Hypothalamus (tissue), 51 donors: Measurements from ENCODE around the gene EMC1.
A peak's percentile ranks its signal among the peaks of the same experiment; 100 is the strongest.
"Not testable (repeated sequence)": the region's sequence is repeated elsewhere in the genome, so short reads cannot be mapped to it uniquely, and the experiment has no call there.

Source experiments
- DNase-seq, 51 donors: peaks; one replicate each; lab custom pipeline; 2025; lab: John Stamatoyannopoulos, UW

EMC1 gene

DNA sequence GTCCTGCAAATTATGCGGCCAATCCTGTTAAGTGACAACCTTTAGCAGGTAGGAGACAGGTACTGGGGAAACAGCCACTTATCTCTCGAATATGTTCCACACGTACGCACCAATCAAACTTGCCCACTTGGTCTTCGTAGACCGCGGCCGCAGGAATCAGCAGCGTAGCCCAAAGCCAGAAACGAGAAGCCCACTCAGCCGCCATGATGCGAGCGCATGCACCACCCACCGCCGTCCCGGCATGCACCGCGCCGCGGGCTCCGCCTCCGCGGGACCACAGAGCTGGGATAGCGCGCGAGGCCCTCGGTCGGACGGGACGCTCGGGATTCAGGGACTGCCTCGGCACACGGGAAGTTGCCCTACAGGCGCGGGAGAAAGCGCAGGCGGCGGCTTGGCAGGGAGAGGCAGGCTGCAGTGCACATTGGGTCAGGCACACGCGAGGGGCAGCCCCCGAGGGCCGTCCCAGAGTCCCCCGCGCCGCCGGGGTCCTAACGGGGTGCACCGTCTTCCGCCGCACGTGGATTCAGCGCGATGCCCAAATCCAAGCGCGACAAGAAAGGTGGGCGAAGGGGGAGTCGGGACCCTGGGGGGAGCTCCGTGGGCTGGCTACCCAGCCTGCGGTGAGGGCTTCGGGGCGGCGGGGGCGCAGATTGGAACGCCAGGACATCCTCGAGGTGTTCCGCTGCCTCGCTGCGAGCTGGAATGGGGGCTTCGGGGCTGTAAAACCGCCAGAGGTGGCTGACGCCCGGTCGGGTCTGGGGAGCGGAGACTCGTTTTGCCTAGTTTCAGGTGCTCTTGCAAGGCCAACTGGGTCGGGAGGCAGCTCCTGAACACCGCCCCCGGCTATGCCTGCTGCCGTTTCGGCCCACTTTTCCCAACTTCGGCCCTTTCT is at the start of gene EMC1, which contains the start of gene MRTO4:
TSS of gene EMC1 (minus strand) at position 220 of the 892 bp plus-strand sequence. CDS start at position 205, 15 bp downstream.
TSS of gene MRTO4 (plus strand) at position 501 of the 892 bp plus-strand sequence. CDS start at position 532, 31 bp downstream.
- peak; percentile 57 to 98 (median 82) for DNase-seq

DNA sequence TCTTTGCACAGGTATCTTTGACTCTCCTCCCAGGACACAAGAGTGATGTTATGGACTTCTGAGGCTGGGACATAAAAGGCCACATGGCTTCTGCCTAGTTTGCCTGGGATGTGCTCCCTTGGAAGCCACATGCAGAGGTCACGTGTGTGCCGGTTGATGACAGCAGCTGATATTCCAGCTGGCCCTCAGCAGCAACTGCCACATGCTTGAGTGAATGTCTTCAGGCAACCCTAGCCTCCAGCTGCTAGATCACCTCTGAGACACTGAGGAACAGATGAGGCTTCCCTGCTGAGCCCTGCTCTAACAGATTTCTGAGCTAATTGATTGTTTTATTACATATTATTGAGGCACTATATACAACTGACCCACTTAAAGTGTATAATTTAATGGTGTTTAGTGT is 48.9 kb upstream of the EMC1 start:
- no peak for DNase-seq

DNA sequence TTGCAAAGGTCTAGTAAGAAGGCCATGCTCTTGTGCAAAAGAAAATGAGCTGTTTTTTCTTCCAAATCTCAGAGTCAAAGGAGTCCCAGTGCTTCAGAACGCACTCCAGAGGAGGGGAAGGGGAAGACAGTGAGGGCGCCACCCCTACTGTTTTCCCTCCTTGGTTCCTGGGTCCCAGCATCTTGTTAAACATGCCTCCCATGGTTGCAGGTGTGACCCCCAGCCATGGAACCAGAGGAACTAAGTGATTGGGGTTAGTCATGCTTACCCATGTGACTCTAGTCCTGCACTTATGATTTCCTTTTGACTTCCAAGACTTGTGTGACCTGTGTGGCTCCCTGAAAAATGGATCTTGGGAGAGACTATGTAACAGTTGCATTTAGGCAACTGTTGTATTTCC is 43.3 kb upstream of the EMC1 start:
- no peak for DNase-seq

DNA sequence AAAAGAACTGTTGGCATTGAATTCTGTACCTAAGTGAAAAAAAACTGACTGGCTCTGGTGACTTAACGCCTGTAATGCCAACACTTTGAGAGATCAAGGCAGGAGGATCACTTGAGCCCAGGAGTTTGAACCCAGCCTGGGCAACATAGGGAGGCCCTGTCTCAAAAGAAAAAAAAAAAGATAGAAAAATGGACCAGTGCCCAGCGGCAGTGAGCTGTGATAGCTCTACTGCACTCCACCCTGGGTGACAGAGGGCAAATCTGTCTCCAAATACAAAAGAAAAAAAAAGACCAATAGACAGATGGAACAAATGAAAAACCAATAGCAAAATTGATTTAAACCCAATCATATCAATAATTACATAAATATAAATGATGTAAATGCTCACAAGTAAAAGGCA is 37.9 kb upstream of the EMC1 start:
- DNase-seq = no peak

DNA sequence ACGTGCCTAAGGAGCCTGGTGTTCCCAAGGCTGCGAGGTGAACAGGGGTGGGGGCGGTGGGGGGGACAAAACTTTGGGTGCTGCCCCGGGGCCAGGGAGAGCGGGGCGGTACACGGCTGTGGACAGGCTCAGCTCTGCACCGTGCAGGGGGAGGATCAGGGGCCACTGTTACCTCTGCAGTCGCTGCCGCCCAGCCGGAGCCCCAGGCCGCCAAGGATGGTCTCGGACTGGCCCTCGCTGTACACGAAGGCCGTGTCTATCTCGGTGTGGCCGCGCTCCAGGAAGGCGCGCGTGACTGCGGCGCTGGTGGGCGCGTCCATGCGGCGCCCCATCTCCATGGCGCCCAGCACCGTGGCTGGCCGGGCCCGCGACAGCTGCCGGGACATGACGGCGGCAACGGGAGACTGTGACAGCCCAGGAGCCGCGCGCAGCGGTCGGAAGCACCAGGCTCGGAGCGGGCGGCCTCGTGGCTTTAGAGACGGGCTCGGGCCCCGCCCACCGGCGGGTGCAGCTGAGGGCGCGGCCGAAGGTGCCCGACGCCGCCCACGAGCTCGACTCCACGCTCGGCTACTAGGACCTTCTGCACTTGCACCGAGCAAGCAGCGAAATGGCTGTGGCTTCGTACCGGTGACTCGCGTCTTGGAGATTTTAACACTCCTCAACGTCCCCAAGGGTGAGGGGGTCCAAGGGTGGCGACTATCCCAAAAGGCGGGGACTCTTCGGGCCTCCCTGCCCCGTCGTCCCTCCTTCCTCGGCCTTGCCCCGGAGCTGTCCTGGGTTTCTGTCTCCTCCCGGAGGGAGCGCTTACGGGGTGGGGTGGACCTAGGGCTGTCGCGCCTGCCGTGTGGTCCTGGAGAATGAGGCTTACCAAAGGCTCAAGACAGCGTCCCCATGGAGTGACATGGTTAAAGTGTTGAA is 37.3 kb upstream of the EMC1 start, which contains the start of gene AKR7A3:
TSS of gene AKR7A3 (minus strand) at position 447 of the 918 bp plus-strand sequence. CDS start at position 386, 61 bp downstream.
- peak in 35 of 51 donors; percentile 3 to 72 (median 41) for DNase-seq

DNA sequence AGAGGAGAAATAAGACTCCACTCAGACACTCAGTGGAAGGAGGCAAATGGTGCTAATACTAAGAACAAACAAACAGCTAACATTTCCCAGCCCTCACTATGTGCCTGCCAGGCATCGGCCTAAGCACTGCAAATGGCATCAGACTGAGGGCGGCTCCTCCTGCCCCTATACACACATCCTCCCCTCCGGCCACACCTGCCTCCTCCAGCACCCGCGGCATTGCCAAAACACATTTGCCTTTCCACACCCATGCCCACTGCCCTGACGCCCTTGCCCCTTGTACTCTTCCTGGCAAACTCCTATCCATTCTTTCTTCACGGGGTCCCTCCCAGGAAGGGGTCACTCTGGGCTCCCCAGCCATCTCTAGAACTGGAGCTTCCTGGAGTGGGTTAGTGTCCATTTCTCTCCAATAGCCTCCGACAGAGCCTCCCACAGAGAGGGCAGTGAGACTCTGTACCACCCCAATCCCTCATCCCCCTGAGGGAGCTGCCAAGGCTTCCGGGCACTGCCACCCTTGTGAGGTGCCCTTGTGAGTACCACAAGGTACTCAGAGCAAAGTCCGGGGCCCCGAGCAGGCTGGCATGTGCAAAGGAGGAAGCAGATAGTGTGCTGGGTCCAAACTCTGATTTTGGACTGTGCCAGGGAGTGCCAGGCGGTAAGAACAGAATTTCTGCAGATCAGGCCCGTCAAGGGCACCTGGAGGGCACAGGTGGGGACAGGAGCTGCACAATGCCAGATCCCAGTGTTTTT is 36.3 kb upstream of the EMC1 start:
- DNase-seq = peak in 1 of 51 donors; percentile 13

DNA sequence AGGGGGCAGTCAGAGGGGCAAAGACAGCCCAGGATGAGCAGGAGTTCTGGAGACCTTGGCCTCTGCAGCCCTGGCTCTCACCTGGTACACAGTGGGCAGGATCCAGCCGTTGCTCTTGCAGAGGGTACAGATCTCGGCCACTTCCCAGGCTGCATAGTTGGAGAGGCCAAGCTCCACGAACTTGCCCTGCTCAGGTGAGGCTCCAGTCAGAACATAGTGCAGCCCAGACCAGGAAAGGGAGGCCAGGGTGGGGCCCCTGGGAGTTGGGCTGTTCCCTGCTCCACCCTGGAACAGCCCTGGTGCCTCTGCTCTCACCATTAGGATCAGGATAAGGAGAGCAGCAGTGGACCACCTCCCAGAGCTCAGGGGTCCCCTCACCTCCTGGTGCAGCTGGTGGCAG is 34.5 kb upstream of the EMC1 start:
- not testable (repeated sequence) for DNase-seq

DNA sequence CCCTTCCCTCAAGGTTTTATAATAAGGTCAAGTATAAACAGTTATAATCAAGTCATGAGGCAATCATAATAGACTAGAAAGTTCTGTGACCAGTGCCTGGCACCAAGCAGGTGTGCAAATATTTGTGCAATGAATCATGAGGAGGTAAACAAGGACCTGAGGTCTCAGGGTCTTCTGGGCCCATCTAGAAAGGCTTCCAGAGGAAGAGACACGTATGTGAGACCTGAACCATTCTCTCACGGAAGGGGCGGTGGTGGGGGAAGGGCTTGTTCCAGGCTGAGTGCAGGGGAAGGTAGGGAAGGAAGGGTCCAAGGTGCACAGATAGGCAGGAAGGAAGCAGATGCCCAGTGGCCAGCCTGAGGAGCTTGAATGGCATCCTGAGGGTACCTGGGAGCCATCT is 34.0 kb upstream of the EMC1 start:
- DNase-seq = not testable (repeated sequence)

DNA sequence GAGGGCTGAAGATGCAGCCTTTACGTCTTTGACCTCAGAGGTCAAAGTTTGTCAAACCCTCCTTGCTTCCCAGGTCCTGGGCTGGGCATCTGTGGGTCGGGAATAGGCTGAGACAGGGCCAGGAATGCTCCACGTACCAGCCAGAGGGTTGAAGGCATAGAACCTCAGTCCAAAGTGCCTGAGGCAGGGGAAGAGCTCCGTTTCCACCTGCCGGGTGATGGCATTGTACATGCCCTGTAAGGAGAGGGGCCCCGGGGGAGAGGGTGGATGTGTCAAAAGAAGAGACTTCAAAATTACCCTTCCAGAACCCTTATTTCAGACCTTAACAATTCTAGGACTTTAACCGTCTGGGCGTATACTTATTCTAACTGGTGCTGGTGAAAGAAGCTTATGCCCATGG is 33.6 kb upstream of the EMC1 start:
- no peak for DNase-seq

DNA sequence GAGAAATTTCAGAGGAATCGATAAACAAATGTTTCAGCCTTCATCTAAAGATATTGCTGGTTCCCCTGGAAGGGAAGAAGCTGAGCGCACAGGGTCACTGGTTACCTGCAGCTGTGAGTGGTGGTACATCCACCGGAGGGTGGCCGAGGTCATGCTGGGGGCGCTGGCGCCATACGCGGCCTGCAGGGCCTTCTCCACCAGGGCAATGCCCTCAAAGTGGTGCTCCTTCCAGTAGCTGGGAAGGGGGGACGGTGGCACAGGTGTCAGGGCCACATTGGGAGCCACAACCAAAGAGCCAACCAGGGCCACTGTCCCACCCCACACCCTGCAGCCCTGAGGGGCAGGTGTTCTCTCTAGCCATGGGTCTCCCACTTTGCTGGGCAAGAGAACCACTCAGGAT is 32.6 kb upstream of the EMC1 start:
- DNase-seq = no peak

DNA sequence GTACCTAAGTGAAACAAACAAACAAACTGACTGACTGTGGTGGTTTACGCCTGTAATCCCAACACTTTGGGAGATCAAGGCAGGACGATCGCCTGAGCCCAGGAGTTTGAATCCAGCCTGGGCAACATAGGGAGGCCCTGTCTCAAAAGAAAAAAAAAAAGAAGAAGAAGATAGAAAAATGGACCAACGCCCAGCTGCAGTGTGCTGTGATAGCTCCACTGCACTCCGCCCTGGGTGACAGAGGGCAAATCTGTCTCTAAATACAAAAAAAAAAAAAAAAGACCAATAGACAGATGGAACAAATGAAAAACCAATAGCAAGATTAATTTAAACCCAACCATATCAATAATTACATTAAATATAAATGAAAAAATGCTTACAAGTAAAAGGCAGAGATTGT is 23.3 kb upstream of the EMC1 start:
- DNase-seq = no peak

DNA sequence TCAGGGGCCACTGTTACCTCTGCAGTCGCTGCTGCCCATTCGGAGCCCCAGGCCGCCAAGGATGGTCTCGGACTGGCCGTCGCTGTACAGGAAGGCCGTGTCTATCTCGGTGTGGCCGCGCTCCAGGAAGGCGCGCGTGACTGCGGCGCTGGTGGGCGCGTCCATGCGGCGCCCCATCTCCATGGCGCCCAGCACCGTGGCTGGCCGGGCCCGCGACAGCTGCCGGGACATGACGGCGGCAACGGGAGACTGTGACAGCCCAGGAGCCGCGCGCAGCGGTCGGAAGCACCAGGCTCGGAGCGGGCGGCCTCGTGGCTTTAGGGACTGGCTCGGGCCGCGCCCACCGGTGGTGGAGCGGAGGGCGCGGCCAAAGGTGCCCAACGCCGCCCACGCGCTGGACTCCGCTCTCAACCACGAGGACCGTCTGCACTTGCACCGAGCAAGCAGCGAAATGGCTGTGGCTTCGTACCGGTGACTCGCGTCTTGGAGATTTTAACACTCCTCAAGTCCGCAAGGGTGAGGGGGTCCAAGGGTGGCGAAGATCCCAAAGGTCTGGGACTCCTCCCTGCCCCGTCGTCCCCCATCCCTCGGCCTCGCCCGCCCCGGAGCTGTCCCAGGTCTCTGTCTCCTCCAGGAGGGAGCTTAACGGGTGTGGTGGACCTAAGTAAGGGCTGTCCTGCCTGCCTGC is 22.7 kb upstream of the EMC1 start:
- not testable (repeated sequence) for DNase-seq

DNA sequence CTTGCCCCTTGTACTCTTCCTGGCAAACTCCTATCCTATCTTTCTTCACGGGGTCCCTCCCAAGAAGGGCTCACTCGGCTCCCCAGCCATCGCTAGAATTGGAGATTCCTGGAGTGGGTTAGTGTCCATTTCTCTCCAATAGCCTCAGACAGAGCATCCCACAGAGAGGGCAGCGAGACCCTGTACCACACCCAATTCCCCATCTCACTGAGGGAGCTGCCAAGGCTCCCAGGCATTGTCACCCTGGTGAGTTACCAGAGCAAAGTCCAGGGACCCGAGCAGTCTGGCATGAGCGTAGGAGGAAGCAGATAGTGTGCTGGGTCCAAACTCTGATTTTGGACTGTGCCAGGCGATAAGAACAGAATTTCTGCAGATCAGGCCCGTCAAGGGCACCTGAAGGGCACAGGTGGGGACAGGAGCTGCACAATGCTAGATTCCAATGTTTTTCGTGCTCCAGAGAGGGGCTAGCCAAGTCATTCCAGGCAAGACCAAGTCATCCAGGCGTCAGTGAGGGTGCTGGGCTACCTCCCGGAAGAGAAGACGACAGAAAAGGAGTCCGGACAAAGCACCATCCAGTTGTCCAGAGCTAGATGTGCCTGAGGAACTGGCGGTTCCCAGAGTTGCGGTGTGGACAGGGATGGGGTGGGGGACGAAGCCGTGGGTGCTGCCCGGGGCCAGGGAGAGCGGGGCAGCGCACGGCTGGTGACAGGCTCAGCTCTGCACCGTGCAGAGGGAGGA is 22.0 kb upstream of the EMC1 start:
- DNase-seq = no peak

DNA sequence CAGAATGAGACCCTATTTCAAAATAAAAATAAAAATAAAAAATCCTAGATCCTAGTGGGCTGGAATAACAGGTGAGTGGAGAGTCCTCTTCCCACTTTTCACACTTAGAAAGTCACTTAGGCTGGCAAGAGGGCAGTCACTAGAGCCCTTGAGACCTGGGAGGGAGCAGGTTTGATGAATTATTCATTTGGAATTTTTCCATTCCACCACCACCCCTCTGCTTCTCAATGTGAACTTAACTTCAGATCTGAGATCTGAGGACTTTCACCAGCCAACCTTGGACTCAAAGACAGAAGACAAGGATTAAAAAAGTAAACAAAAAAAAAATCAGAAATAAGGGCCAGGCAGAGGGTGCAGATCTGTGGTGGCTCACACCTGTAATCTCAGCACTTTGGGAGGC is 20.7 kb upstream of the EMC1 start:
- no peak for DNase-seq

DNA sequence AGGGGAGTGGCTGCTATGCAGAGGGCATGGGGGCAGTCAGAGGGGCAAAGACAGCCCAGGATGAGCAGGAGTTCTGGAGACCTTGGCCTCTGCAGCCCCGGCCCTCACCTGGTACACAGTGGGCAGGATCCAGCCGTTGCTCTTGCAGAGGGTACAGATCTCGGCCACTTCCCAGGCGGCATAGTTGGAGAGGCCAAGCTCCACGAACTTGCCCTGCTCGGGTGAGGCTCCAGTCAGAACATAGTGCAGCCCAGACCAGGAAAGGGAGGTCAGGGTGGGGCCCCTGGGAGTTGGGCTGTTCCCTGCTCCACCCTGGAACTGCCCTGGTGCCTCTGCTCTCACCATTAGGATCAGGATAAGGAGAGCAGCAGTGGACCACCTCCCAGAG is 19.0 kb upstream of the EMC1 start:
- not testable (repeated sequence) for DNase-seq

DNA sequence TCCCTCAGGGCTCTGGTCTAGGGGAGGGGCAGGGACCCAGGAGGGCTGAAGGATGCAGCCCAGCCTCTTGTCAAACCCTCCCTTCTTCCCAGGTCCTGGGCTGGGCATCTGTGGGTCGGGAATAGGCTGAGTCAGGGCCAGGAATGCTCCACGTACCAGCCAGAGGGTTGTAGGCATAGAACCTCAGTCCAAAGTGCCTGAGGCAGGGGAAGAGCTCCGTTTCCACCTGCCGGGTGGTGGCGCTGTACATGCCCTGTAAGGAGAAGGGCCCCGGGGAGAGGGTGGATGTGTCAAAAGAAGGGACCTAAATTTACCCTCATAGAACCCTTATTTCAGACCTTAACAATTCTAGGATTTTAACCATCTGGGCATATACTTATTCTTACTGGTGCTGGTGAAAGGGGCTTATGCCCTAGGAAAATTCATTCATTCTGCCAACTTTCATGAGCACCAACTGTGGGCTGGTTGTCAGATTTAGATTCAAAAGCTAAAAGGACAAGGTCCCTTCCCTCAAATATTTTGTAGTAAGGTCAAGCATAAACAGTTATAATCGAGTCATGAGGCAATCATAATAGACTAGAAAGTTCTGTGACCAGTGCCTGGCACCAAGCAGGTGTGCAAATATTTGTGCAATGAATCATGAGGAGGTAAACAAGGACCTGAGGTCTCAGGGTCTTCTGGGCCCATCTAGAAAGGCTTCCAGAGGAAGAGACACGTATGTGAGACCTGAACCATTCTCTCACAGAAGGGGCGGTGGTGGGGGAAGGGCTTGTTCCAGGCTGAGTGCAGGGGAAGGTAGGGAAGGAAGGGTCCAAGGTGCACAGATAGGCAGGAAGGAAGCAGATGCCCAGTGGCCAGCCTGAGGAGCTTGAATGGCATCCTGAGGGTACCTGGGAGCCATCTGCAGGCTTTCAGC is 18.4 kb upstream of the EMC1 start:
- not testable (repeated sequence) for DNase-seq

DNA sequence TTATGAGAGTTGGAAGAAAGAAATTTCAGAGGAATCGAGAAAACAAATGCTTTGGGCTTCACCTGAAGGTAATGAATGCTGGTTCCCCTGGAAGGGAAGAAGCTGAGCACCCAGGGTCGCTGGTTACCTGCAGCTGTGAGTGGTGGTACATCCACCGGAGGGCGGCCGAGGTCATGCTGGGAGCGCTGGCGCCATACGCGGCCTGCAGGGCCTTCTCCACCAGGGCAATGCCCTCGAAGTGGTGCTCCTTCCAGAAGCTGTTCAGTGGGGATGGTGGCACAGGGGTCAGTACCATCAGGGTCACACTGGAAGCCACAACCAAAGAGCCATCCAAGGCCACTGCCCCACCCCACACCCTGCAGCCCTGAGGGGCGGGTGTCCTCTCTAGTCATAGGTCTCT is 17.1 kb upstream of the EMC1 start:
- no peak for DNase-seq

DNA sequence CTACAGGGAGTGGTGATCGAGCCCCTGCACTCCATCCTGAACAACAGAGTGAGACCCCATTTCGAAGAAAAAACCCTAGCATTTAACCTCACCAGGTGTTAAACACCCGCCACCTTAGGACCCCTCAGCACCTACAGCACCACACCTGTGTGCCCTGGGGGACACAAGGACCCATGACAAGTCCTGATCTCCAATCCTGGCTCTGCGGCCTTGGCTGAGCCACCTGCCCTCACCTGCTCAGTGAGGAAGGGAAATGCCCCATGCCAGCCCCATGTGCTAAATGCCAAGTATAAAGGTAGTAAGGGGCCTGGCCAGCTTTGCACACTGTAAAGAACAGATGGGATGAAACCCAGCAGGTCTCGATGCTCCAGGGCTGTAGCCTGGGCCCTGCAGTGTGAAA is 11.4 kb upstream of the EMC1 start:
- no peak for DNase-seq
